Astrocyte of the spinal cord (primary cell): ENCODE results near the gene TRAFD1.
A peak's percentile ranks its signal among the peaks of the same experiment; 100 is the strongest.
"Not testable (repeated sequence)": the region's sequence is repeated elsewhere in the genome, so short reads cannot be mapped to it uniquely, and the experiment has no call there.

ENCODE experiments used
- DNase-seq: peaks from one replicate; pipeline ENCODE4 v3.0.0; 2011; ENCODE audit warnings: low read depth, low spot score
- H3K4me3 ChIP-seq: 2 replicates; pipeline ENCODE4 v1.5.1; 2011; ENCODE audit warnings: low read depth, mild to moderate bottlenecking, low read length, moderate library complexity
- in situ Hi-C: cut with HindIII; loops from 2 replicates; pipeline ENCODE4 v1.10.0; 2017; ENCODE audit warnings: low sequenced_read_pairs
- TF ChIP-seq, protein P1 (sequence below): IDR thresholded peaks from 2 replicates; pipeline ENCODE4 v1.5.1; 2012; ENCODE audit warnings: low read depth, mild to moderate bottlenecking, low read length, inconsistent platforms

TRAFD1 gene

DNA sequence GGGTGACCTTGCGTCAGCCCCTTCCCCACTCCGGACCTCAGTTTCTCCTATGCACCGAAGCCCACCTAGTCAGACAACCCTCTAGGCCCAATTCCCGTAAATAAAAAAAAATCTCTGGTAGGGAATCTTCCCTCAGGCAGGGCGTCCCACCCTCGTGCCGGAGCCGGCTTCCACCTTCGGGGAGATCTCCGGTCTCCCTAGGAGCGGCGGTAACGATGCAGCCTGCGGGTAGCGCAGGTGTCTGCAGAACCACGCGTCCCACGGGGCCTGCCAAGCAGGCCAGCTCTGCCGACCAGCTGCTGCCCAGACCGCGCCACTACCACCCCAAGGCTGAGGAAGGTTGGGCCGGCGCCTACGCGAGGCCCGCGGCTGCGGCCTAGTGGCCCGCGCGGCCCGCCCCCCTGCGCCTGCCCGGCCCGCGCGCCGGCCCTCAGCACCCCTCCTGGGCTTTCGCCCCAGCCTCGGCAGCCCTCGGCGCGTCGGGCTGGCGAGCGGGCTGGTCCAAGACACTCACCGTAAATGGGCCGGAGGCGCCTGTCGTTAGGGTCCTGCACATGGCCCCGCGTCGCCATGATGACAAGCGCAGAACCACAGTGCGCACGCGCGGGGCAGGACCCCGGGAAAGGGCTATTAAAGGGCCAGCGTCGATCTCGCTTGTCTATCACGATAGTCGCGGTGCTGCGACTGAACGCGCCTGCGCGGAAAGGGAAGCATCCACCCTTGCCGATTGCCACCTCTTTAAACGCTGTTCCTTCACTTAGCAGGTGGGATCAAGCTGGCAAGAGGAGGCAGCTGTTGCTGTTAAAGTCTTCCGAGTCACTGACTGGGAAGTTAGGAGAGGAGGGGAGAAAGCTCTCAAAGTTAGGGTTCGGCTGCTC lies 16.9 kb upstream of the TRAFD1 start, which contains the start of gene NAA25:
Gene NAA25 (minus strand): TSS at position 582 of the 878 bp plus-strand sequence. CDS start 10 bp downstream, at position 572.
- peak within 1 kb of the TSS; percentile 95 for H3K4me3 ChIP-seq
- in situ Hi-C loops = no loop called here
- DNase-seq = peak; percentile 86
- TF ChIP-seq, protein P1, sequence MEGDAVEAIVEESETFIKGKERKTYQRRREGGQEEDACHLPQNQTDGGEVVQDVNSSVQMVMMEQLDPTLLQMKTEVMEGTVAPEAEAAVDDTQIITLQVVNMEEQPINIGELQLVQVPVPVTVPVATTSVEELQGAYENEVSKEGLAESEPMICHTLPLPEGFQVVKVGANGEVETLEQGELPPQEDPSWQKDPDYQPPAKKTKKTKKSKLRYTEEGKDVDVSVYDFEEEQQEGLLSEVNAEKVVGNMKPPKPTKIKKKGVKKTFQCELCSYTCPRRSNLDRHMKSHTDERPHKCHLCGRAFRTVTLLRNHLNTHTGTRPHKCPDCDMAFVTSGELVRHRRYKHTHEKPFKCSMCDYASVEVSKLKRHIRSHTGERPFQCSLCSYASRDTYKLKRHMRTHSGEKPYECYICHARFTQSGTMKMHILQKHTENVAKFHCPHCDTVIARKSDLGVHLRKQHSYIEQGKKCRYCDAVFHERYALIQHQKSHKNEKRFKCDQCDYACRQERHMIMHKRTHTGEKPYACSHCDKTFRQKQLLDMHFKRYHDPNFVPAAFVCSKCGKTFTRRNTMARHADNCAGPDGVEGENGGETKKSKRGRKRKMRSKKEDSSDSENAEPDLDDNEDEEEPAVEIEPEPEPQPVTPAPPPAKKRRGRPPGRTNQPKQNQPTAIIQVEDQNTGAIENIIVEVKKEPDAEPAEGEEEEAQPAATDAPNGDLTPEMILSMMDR = no peak

DNA sequence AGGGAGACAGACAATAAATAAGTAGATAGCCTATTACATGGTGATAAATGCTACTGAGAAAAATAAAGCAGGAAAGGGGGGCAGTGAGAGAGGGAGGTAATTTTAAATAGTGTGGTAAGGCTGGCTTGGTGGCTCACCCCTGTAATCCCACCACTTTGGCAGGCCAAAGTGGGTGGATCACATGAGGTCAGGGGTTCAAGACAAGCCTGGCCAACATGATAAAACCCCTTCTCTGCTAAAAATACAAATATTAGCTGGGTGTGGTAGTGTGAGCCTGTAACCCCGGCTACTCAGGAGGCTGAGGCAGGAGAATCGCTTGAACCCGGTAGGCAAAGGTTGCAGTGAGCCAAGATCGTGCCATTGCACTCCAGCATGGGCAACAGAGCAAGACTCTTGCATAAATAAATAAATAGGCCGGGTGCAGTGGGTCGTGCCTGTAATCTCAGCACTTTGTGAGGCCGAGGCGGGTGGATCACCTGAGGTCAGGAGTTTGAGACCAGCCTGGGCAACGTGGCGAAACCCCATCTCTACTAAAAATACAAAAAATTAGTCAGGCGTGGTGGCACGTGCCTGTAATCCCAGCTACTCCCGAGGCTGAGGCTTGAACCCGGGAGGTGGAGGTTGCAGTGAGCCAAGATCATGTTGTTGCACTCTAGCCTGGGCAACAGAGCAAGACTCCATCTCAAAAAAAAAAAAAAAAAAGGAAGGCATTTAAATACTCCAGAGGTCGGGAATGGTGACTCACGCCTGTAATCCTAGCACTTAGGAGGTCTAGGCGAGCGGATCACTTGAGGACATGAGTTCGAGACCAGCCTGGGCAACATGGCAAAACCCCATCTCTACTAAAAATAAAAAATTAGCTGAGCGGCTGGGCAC lies 14.3 kb upstream of the TRAFD1 start:
- H3K4me3 ChIP-seq, DNase-seq, in situ Hi-C loops: not testable (repeated sequence)

DNA sequence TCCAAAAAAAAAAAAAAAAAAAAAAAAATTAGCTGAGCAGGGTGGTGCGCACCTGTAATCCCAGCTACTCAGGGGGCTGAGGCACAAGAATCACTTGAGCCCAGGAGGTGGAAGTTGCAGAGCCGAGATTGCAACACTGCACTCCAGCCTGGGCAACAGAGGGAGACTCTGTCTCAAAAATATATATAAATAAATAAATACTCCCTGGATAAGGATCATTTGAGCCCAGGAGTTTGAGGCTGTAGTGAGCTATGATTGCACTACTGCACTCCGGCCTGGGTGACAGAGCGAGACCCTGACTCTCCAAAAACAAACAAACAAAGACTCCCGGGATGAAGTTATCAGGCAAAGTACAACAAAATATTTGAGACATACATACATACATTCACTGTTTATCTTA lies 13.4 kb upstream of the TRAFD1 start:
- no peak overlapping the region for H3K4me3 ChIP-seq
- in situ Hi-C loops = no loop called here
- TF ChIP-seq, protein P1 = no peak
- no peak for DNase-seq

DNA sequence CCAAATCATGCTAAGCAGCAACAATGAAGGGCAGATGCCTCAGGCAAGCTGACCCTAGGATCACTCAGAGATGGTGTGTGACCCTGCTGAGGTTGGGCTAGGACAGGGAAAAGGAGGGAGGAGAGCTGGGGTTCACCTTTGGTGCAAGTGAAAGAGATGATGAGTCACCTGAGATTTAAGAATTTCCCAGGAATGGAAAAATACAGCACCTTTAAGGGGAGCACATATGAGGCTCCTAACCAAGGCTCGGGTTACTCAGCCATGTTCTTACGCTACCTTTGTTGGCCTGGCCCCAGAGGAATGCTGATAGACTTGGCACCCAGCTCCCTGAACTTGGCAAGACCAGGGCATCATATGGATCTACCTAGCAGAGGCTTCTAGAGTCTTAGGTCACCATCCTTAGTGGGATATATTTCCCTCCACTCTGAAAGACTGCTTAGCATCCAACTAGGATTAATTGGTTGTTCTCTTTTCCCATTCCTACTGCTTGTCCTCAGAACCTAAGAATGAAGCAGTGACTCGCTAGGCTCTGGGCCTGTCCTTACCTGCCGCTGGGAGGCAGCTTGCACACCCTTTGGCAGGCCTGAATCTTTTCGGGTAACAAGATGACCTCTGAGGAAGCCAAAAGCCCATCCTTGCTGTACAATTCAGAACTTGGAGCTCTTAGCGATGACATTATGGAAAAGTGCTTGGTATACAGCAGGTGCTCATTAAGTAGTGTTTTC lies 12.8 kb upstream of the TRAFD1 start:
- in situ Hi-C loops = no loop called here
- H3K4me3 ChIP-seq = no peak overlapping the region
- TF ChIP-seq, protein P1 = no peak
- DNase-seq = no peak

DNA sequence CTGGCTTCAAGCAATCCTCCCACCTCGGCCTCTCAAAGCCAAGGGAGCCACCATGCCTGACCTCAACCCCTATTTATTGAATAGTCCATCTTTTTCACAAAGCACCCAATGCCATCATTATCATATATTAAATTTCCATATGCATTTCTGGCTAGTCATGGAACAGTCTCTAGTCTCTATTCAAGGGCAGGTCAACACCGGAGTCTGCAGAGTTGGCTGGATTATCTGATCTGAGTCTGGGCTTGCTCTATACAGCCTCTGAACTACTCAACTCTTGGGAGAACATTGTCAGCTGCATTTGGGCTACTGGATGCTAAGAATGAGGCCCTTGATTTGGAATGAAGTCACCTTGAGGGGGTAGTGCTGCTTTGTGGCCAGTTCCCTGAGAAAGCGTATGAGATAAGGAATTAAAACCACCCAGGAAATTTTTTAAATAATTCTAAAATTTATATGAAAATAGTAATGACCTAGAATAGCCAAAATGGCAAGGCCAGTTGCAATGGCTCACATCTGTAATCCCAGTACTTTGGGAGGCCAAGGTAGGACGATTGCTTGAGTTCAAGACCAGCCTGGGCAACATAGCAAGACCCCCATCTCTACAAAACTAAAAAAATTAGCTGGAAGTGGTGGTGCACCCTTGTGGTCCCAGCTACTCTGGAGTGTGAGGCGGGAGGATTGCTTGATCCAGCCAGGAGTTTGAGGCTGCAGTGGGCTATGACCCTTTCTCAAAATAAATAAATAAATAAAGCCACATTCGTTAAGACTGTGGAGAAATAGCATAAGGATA lies 9.9 kb upstream of the TRAFD1 start:
- in situ Hi-C loops = no loop called here
- H3K4me3 ChIP-seq = no peak overlapping the region
- no peak for DNase-seq
- TF ChIP-seq, protein P1 = no peak

DNA sequence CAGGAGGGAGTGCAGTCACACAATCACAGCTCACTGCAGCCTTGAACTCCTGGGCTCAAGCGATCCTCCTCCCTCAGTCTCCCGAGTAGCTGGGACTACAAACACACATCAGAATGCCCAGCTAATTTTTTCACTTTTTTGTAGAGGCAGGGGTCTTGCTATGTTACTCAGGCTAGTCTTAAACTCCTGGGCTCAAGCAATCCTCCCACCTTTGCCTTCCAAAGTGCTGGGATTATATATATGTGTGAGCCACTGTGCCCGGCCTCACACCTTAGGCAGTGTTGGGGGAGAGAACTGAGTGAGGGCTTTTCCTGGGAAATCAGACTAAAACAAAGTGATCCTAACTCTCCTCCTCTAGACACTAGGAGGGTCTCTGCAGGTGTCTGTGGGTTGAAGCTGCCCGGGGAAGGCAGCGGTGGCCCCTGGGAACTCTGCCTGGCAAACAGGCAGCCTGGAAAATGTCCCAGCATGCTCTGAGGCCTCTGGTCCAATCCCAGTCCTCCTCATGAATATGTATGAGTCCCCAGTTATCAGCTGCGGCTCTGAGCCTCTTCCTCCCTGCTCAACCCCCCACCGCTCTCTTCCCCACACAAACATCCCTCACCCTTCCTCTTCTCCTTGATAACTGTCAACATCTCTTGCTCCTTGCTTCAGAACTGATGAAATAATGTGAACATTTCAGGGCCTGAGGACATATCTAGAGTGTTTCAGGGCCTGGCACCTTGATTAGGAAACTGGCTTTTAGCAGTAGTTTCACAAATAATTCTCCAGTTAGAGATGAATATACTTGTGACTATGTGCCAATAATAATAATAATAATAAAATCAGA lies 8.9 kb upstream of the TRAFD1 start:
- peak; percentile 72 for DNase-seq
- TF ChIP-seq, protein P1 = no peak
- in situ Hi-C loops = no loop called here
- H3K4me3 ChIP-seq = no peak overlapping the region
